ENCODE results near the gene CACNG4. TPM values are rescaled to one million over a fixed set of nuclear protein-coding genes. Genes with fewer than 3 reads are reported as not detected.

The CACNG4 gene
- total RNA-seq, 4 donors from 2014 or later: 1.7 to 12.5 (median 2.9) TPM

- Histone ChIP-seq H3K9me3 (no peaks in the 10 kb centered on the region), H3K27me3 (no peaks in the 10 kb centered on the region), H3K4me3 (no peak overlapping the region), H3K4me1 (no peaks in the 10 kb centered on the region), H3K27ac (replicated peaks in 1 of 4) (no peak overlapping the region), H3K36me3 (peaks cover 0 to 18% (median 11%) of the 10 kb centered on the region in 4 donors)
- intact Hi-C loops (cut with DNase I): no loop called here
- no peak for DNase-seq (ENCODE audit: extremely low spot score)
- WGBS: 93% methylated on average over 3 of the region's 3 CpGs
- TF ChIP-seq CTCF (IDR thresholded peaks at IDR 0.05) (no peak), POLR2AphosphoS5 (IDR thresholded peaks at IDR 0.05) (no peak), EP300 (IDR thresholded peaks at IDR 0.05) (no peak), POLR2A (IDR thresholded peaks at IDR 0.05; ENCODE audit: low read depth) (no peak)
These were observed 108.4 kb downstream of the CACNG4 start for GRCh38 chr17:67072885-67073284.

- intact Hi-C loops (cut with DNase I): no loop called here
- H3K36me3 ChIP-seq: peaks cover 8 to 24% (median 20%) of the 10 kb centered on the region in 4 donors
- WGBS: 90% methylated on average over 3 of the region's 3 CpGs
These were observed 110.3 kb downstream of the CACNG4 start for GRCh38 chr17:67074781-67075180.

GRCh38 chr17:67076290-67076689, 111.8 kb downstream of the CACNG4 start:
- Histone ChIP-seq H3K9me3 (no peaks in the 10 kb centered on the region), H3K4me3 (no peak overlapping the region), H3K27me3 (no peaks in the 10 kb centered on the region), H3K4me1 (no peaks in the 10 kb centered on the region), H3K36me3 (peaks cover 8 to 28% (median 21%) of the 10 kb centered on the region in 4 donors), H3K27ac (replicated peaks in 1 of 4) (no peak overlapping the region)
- DNase-seq (ENCODE audit: extremely low spot score): no peak
- intact Hi-C loops (cut with DNase I): no loop called here
- TF ChIP-seq CTCF (IDR thresholded peaks at IDR 0.05) (no peak), EP300 (IDR thresholded peaks at IDR 0.05) (no peak), POLR2A (IDR thresholded peaks at IDR 0.05; ENCODE audit: low read depth) (no peak), POLR2AphosphoS5 (IDR thresholded peaks at IDR 0.05) (no peak)
- WGBS: 80% methylated on average over 7 of the region's 7 CpGs

More at GRCh38 chr17:67074781-67075180, 110.3 kb downstream of the CACNG4 start:
- Histone ChIP-seq H3K27me3 (no peaks in the 10 kb centered on the region), H3K4me3 (no peak overlapping the region), H3K27ac (replicated peaks in 1 of 4) (no peak overlapping the region), H3K4me1 (no peaks in the 10 kb centered on the region), H3K9me3 (no peaks in the 10 kb centered on the region)
- no peak for DNase-seq (ENCODE audit: extremely low spot score)
- TF ChIP-seq POLR2A (IDR thresholded peaks at IDR 0.05; ENCODE audit: low read depth): no peak
- no peak for TF ChIP-seq CTCF (IDR thresholded peaks at IDR 0.05)
- no peak for TF ChIP-seq EP300 (IDR thresholded peaks at IDR 0.05)

GRCh38 chr17:67078292-67078691, 113.8 kb downstream of the CACNG4 start:
- peaks cover 8 to 36% (median 20%) of the 10 kb centered on the region in 4 donors for H3K36me3 ChIP-seq
- no peaks in the 10 kb centered on the region for H3K27me3 ChIP-seq
- TF ChIP-seq POLR2AphosphoS5 (IDR thresholded peaks at IDR 0.05) (no peak), POLR2A (IDR thresholded peaks at IDR 0.05; ENCODE audit: low read depth) (no peak), EP300 (IDR thresholded peaks at IDR 0.05) (no peak), CTCF (IDR thresholded peaks at IDR 0.05) (no peak)
- no peak for DNase-seq (ENCODE audit: extremely low spot score)
- intact Hi-C loops (cut with DNase I): no loop called here
- H3K27ac ChIP-seq (replicated peaks in 1 of 4): no peak overlapping the region
- WGBS: 94% methylated on average over 10 of the region's 11 CpGs
- no peaks in the 10 kb centered on the region for H3K4me1 ChIP-seq
- no peaks in the 10 kb centered on the region for H3K9me3 ChIP-seq
- no peak overlapping the region for H3K4me3 ChIP-seq

- Histone ChIP-seq H3K9me3 (no peaks in the 10 kb centered on the region), H3K36me3 (peaks cover 8 to 35% (median 21%) of the 10 kb centered on the region in 4 donors), H3K27me3 (no peaks in the 10 kb centered on the region), H3K27ac (replicated peaks in 1 of 4) (no peak overlapping the region), H3K4me1 (no peaks in the 10 kb centered on the region), H3K4me3 (no peak overlapping the region)
- intact Hi-C loops (cut with DNase I): no loop called here
- TF ChIP-seq CTCF (IDR thresholded peaks at IDR 0.05) (no peak), EP300 (IDR thresholded peaks at IDR 0.05) (no peak), POLR2AphosphoS5 (IDR thresholded peaks at IDR 0.05) (no peak), POLR2A (IDR thresholded peaks at IDR 0.05; ENCODE audit: low read depth) (no peak)
- no peak for DNase-seq (ENCODE audit: extremely low spot score)
- WGBS: 98% methylated on average over 2 of the region's 2 CpGs
These were observed 115.0 kb downstream of the CACNG4 start for GRCh38 chr17:67079491-67079890.

Measured in esophagus muscularis mucosa (tissue), 4 donors.